Panc1 (cell line): Measurements from ENCODE around the gene CENPT.

ENCODE experiments used
- POLR2AphosphoS5 ChIP-seq: IDR thresholded peaks from 2 replicates; pipeline ENCODE4 v1.6.1; 2012; ENCODE audit warnings: mild to moderate bottlenecking, low read depth, low read length, moderate library complexity
- REST ChIP-seq, 2 experiments: IDR thresholded peaks; 2 replicates each; pipeline ENCODE4 v1.6.1; 2011 to 2012; ENCODE audit warnings: low read depth in 2 of 2, control low read depth in 1 of 2, low read length in 1 of 2, mild to moderate bottlenecking in 1 of 2, moderate library complexity in 1 of 2; ENCODE audit not compliant: insufficient read depth in 1 of 2
- TF ChIP-seq, protein P1 (sequence below): fragments of 450-650 bp; IDR thresholded peaks from 2 replicates; pipeline ENCODE4 v1.5.1; 2017; ENCODE audit warnings: mild to moderate bottlenecking

DNA sequence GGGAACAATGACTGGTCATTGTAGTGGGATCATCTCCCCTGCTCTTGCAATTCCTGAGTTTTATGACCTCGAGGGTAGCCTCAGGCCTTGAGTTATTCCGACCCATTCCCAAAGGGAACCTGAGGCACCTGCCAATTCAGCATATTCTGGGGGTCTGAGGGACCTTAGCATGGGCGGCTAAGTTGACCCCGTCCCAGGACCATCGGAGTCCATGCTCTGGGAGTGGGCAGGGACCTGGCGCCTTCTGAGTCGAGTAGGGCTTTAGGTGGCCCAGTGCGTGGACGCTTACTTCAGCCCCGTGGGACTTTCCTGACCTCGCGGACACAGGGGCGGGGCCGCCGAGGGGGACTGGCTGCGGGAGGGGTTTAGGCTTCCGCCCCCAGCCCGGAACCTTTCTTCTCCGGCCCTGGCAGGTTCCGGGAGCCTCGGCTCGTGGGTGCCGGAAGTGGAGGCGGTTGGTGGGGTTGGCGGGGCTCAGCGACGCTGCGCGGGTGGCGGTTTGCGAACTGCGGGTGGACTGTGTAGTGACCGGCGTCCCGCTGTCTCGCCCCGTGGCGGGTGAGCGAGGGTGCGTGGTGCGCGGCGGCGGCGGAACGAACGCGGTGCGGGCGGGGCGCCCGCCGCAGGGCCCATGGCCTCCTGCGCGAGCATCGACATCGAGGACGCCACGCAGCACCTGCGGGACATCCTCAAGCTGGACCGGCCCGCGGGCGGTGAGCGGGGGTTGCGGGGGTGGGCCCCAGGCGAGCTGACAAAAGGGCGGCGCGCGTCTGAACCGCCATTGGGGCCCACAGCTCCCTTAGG is 25.3 kb upstream of the CENPT start, which contains the start of gene EDC4:
- TF ChIP-seq, protein P1, sequence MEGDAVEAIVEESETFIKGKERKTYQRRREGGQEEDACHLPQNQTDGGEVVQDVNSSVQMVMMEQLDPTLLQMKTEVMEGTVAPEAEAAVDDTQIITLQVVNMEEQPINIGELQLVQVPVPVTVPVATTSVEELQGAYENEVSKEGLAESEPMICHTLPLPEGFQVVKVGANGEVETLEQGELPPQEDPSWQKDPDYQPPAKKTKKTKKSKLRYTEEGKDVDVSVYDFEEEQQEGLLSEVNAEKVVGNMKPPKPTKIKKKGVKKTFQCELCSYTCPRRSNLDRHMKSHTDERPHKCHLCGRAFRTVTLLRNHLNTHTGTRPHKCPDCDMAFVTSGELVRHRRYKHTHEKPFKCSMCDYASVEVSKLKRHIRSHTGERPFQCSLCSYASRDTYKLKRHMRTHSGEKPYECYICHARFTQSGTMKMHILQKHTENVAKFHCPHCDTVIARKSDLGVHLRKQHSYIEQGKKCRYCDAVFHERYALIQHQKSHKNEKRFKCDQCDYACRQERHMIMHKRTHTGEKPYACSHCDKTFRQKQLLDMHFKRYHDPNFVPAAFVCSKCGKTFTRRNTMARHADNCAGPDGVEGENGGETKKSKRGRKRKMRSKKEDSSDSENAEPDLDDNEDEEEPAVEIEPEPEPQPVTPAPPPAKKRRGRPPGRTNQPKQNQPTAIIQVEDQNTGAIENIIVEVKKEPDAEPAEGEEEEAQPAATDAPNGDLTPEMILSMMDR = no peak
- peak; percentile 88 for TF ChIP-seq POLR2AphosphoS5
- 0 out of 4 replicates have a peak, but pooled peaks of 1 of the 2 experiments have one; percentile 47 for TF ChIP-seq REST (IDR thresholded peaks at IDR 0.05; ENCODE audit: insufficient read depth in 1 of 2, low read depth in 2 of 2, low read length in 1 of 2)
